Measurements from ENCODE around the gene ERN1. TPM values are rescaled to one million over a fixed set of nuclear protein-coding genes. Genes with fewer than 3 reads are reported as not detected.

The ERN1 gene
- total and polyA plus RNA-seq, 10 donors: 3.1 to 65.4 (median 44.1) TPM

DNA sequence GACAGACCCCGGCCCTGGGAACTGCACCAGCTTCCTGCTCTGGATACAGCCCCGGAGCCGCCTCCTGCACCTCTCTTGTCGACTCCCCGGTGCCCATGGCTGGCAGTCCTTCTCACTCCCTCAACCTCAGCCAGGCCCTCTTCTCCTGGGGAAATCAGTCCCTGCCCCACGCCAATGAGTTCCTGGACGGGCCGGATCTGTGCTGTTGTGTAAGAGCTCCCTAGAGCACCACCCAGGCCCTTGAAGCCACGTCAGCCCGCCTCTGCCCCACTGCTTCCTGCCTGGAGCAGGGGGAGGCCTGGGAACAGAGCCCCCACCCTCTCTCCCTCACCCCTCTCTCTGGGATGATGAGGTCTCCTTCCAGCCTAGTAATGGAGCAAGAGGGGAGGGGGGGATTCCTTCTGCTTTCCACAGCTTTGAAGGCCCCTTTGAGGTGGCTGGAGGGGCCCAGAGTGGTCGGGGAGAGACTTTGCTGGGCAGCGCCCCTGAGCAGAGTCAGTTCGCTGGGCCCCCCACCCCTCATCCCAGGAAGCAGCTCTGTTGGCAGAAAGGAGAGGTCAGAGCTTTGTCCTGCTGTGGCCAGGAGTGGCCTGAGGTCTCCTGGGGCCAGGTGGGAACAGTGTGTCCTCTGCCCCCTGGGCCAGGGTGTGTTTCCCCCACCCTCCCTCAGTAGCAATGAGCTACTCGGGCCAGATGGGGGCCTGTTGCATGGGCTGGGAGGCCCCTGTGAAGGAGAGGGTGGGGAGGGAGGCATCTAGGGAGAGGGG is 128.0 kb downstream of the ERN1 start:
- WGBS, 5 donors: 51 to 83% (median 62%) methylated on average over 11 to 14 of the region's 14 CpGs
- intact Hi-C loops (cut with DNase I; ENCODE audit: low total_unique reads): no loop called here

DNA sequence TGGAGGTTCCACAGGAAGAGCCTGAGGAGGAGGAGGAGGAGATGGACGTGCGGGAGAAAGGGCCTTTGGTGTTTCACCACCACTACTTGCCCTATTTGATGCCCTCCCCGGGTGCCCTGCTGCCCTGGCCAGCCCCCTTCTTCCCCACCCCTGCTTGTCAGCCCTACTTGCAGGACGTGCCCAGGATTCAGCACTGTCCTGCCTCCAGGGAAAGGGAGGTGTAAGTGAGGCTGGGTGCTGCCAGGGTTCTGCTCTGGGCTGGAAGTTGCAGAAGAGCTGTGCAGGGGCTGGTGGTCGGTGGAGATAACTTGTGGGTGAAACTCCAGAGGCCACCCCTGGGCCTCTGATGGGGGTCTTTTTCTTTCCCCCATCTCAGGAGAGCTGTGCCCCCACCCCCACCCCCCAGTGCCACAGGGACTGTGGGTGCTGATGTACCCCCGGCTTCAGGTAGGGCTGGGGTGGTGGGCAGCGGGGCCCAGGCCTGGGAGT is 128.8 kb downstream of the ERN1 start:
- WGBS, 5 donors: 70 to 86% (median 74%) methylated on average over 6 to 7 of the region's 7 CpGs
- Histone ChIP-seq H3K9me3 (no peaks in the 10 kb centered on the region), H3K27me3 (replicated peaks in 1 of 7) (peaks cover 0 to 26% (median 0%) of the 10 kb centered on the region in 7 donors), H3K4me1 (peaks cover 8 to 94% (median 63%) of the 10 kb centered on the region in 6 donors), H3K4me3 (no peak overlapping the region), H3K27ac (peak overlapping the region; percentile 64 to 89 (median 79)), H3K36me3 (peaks cover 0 to 48% (median 36%) of the 10 kb centered on the region in 6 donors)
- peak; percentile 57 for DNase-seq
- intact Hi-C loops (cut with DNase I; ENCODE audit: low total_unique reads): no loop called here
- TF ChIP-seq, protein P1, sequence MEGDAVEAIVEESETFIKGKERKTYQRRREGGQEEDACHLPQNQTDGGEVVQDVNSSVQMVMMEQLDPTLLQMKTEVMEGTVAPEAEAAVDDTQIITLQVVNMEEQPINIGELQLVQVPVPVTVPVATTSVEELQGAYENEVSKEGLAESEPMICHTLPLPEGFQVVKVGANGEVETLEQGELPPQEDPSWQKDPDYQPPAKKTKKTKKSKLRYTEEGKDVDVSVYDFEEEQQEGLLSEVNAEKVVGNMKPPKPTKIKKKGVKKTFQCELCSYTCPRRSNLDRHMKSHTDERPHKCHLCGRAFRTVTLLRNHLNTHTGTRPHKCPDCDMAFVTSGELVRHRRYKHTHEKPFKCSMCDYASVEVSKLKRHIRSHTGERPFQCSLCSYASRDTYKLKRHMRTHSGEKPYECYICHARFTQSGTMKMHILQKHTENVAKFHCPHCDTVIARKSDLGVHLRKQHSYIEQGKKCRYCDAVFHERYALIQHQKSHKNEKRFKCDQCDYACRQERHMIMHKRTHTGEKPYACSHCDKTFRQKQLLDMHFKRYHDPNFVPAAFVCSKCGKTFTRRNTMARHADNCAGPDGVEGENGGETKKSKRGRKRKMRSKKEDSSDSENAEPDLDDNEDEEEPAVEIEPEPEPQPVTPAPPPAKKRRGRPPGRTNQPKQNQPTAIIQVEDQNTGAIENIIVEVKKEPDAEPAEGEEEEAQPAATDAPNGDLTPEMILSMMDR (IDR thresholded peaks at IDR 0.05 in 8 of 11, conservative IDR thresholded peaks at IDR 0.05 in 3 of 11): no peak
- TF ChIP-seq POLR2AphosphoS5 (IDR thresholded peaks at IDR 0.05) (peak; percentile 6 to 47 (median 18)), POLR2A (IDR thresholded peaks at IDR 0.05) (no peak)

More for the DNA sequence above, 128.0 kb downstream of the ERN1 start:
- Histone ChIP-seq H3K27ac (peak overlapping the region; percentile 64 to 89 (median 79)), H3K27me3 (replicated peaks in 1 of 7) (peaks cover 0 to 26% (median 0%) of the 10 kb centered on the region in 7 donors), H3K4me3 (peak overlapping the region in 1 of 8 donors; percentile 17), H3K36me3 (peaks cover 0 to 55% (median 36%) of the 10 kb centered on the region in 6 donors), H3K9me3 (no peaks in the 10 kb centered on the region), H3K4me1 (peaks cover 11 to 100% (median 70%) of the 10 kb centered on the region in 6 donors)
- peak; percentile 84 for DNase-seq
- TF ChIP-seq, protein P1 (IDR thresholded peaks at IDR 0.05 in 8 of 11, conservative IDR thresholded peaks at IDR 0.05 in 3 of 11): no peak
- TF ChIP-seq POLR2A (IDR thresholded peaks at IDR 0.05) (no peak), POLR2AphosphoS5 (IDR thresholded peaks at IDR 0.05) (peak; percentile 68 to 77 (median 71))

DNA sequence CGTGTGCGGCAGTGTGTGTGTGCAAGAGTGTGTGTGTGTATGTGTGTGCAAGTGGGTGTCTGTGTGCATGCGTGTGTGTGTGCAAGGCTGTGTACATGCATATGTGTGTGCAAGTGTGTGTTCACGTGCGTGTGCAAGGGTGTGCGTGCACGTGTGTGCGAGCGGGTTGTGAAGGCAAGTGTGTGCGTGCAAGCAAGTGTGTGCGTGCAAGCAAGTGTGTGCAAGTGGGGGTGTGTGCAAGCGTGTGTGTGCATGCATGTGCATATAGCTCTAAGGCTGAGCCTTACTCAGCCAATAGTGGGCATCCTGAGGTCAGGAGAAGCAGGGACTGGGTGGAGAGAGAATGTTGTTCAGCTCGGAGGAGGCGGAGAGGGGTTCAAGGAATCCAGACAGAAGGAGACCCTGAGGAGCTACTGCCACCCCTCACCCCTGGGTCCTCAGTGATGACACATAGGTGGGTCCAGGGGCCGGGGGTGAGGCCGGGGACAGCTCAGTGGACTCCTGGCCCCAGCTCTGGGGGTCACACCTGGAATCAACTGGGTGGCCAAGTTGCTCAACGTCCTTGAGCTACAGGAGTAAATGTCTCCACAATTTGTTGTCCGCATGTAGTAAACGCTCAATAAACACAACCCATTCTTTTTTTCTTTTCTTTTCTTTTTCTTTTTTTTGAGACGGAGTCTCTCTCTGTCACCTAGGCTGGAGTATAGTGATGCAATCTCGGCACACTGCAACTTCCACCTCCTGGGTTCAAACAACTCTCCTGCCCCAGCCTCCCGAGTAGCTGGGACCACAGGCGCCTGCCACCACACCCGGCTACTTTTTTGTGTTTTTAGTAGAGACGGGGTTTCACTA is 130.0 kb downstream of the ERN1 start:
- peaks cover 8 to 81% (median 55%) of the 10 kb centered on the region in 6 donors for H3K4me1 ChIP-seq
- H3K27me3 ChIP-seq (replicated peaks in 1 of 7): peaks cover 0 to 26% (median 0%) of the 10 kb centered on the region in 7 donors
- peaks cover 0 to 35% (median 28%) of the 10 kb centered on the region in 6 donors for H3K36me3 ChIP-seq
- WGBS, 5 donors: 75 to 85% (median 78%) methylated on average over 25 of the region's 25 CpGs
- DNase-seq: peak; percentile 75
- peak overlapping the region in 3 of 8 donors; percentile 5 to 82 (median 80) for H3K27ac ChIP-seq
- TF ChIP-seq, protein P1 (IDR thresholded peaks at IDR 0.05 in 8 of 11, conservative IDR thresholded peaks at IDR 0.05 in 3 of 11): no peak
- no peak for TF ChIP-seq POLR2A (IDR thresholded peaks at IDR 0.05)
- peak; percentile 72 to 73 (median 72) for TF ChIP-seq POLR2AphosphoS5 (IDR thresholded peaks at IDR 0.05)
- intact Hi-C loops (cut with DNase I; ENCODE audit: low total_unique reads): no loop called here
- no peaks in the 10 kb centered on the region for H3K9me3 ChIP-seq
- H3K4me3 ChIP-seq: peak overlapping the region in 3 of 8 donors; percentile 60 to 82 (median 66)
